NCI-H187 treated with DMSO at 0.1 percent for 48 hours (cell line): ENCODE results near the gene RAB30.
A peak's percentile ranks its signal among the peaks of the same experiment; 100 is the strongest.

ENCODE experiments used
- DNase-seq: peaks from one replicate; lab custom pipeline; 2025; lab: John Stamatoyannopoulos, UW

The RAB30 gene

GRCh38 chr11:83070731-83071566 lies 748 bp downstream of the RAB30 start:
- no peak for DNase-seq

- no peak for DNase-seq
Measured at GRCh38 chr11:83070044-83070701, 1.5 kb downstream of the RAB30 start.

GRCh38 chr11:83069441-83070043 lies 2.2 kb downstream of the RAB30 start:
- no peak for DNase-seq

- no peak for DNase-seq
Measured at GRCh38 chr11:83068568-83068967, 3.1 kb downstream of the RAB30 start.

- DNase-seq: no peak
Measured at GRCh38 chr11:83064011-83064410, 7.7 kb downstream of the RAB30 start.

GRCh38 chr11:83063073-83063754 lies 8.5 kb downstream of the RAB30 start:
- no peak for DNase-seq

GRCh38 chr11:83061883-83062282 lies 9.8 kb downstream of the RAB30 start:
- no peak for DNase-seq

GRCh38 chr11:83060965-83061364 lies 10.7 kb downstream of the RAB30 start:
- DNase-seq: no peak

- DNase-seq: no peak
Measured at GRCh38 chr11:83057721-83058120, 14.0 kb downstream of the RAB30 start.

- no peak for DNase-seq
Measured at GRCh38 chr11:83056611-83057010, 15.1 kb downstream of the RAB30 start.

GRCh38 chr11:83056204-83056603 lies 15.5 kb downstream of the RAB30 start:
- no peak for DNase-seq

GRCh38 chr11:83054904-83055380 lies 16.8 kb downstream of the RAB30 start:
- no peak for DNase-seq

- no peak for DNase-seq
Measured at GRCh38 chr11:83054001-83054400, 17.7 kb downstream of the RAB30 start.

GRCh38 chr11:83051760-83052671 lies 19.7 kb downstream of the RAB30 start:
- DNase-seq: no peak

- DNase-seq: peak; percentile 88
Measured at GRCh38 chr11:83047515-83048225, 24.0 kb downstream of the RAB30 start.

- DNase-seq: no peak
Measured at GRCh38 chr11:83046621-83047172, 25.0 kb downstream of the RAB30 start.

GRCh38 chr11:83044958-83045712 lies 26.6 kb downstream of the RAB30 start:
- no peak for DNase-seq

- DNase-seq: no peak
Measured at GRCh38 chr11:83042964-83043711, 28.6 kb downstream of the RAB30 start.

GRCh38 chr11:83041126-83041525 lies 30.6 kb downstream of the RAB30 start:
- DNase-seq: no peak
